Measurements from ENCODE around the gene PHF2. TPM values are rescaled to one million over a fixed set of nuclear protein-coding genes. Genes with fewer than 3 reads are reported as not detected.

The PHF2 gene
- total and polyA plus RNA-seq, 2 of the 8 experiments (the other 6 are each of a cell fraction or from before 2014, with no cell fraction given): 3.4 to 9.4 TPM

GRCh38 chr9:93585695-93586094 is 9.3 kb downstream of the PHF2 start (continued):
- TF ChIP-seq GABPA (IDR thresholded peaks at IDR 0.05; ENCODE audit: borderline replicate concordance, insufficient read depth, low read length) (no peak), ASH2L (IDR thresholded peaks at IDR 0.05; ENCODE audit: low read length) (no peak), KDM4A (IDR thresholded peaks at IDR 0.05; ENCODE audit: low read depth, low read length, severe bottlenecking) (no peak), ZNF274 (IDR thresholded peaks at IDR 0.05; ENCODE audit: borderline replicate concordance, extremely low read depth, low read length) (no peak), CHD2 (IDR thresholded peaks at IDR 0.05; ENCODE audit: low read length) (no peak)

Data from H1 (cell line).